NK-92 treated with Interleukin-12 subunit alpha and Interleukin-12 subunit beta, amount 100 ng/mL, for 24 hours (cell line): ENCODE measurements around the gene CFAP90.

Source experiments
- DNase-seq: peaks from one replicate; lab custom pipeline; 2025; lab: John Stamatoyannopoulos, UW

The CFAP90 gene, protein sequence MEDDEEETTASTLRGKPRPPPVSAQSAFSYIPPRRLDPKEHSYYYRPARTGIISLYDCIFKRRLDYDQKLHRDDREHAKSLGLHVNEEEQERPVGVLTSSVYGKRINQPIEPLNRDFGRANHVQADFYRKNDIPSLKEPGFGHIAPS

GRCh38 chr5:7850395-7851239, at the start of gene CFAP90:
Gene CFAP90, minus strand, starts transcription at chr5:7851133. Its CDS starts 112 bp downstream, at chr5:7851021.
- no peak for DNase-seq

GRCh38 chr5:7897014-7897600, 46.2 kb upstream of the CFAP90 start:
- DNase-seq = no peak

DNA sequence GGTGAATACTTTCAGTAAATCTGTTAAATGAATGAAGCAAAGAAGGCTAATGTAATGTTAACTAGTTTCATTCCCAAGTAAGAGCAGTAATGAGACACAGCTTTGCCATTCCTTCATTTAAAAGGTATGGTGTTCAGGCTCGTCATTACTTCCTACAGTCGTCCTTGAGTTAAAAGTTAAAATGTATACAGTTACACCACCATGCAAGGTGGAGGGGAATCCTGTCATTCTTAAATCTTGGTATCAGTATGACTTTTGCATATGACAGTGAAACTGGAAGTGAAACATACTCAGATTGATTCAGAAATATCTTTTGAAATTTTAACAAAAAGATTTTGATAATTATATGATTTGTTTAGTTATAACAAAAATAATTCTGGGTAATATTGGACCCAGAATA, 43.9 kb upstream of the CFAP90 start:
- no peak for DNase-seq

DNA sequence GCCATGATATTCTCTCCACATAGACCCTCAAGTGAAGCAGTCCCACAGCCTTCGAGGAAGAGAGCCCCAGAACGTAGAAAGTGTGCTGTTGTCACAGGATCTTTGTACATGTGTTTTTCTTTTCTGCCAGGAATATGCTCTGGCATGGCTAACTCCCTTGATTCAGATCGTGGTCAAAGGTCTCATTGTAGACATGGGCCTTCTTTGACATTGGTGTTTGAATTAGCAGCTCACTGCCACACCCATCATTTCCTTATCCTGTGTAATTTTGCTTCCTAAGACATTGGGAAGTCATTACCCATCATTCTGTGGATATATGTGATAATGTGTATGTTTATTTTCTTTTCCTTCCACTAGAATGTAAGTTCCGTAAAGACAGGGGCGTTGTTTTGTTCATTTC, 43.5 kb upstream of the CFAP90 start:
- DNase-seq = no peak

DNA sequence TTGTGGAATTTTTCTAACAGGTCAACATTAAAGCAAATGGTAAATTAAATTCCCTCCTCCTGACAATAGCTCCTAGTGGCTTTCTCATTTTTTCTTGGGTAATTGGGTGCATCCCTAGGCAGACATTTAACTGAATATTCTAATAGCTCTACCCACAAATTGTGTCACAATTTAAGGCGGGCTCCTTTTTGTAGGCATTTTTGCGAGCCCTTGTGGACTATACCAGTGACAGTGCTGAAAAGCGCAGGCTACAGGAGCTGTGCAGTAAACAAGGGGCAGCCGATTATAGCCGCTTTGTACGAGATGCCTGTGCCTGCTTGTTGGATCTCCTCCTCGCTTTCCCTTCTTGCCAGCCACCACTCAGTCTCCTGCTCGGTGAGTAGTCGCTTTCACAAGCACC, 38.0 kb upstream of the CFAP90 start:
- DNase-seq = no peak

GRCh38 chr5:7886849-7887475, 36.0 kb upstream of the CFAP90 start:
- DNase-seq = no peak

- no peak for DNase-seq
These were observed 33.7 kb upstream of the CFAP90 start for GRCh38 chr5:7884491-7885267.

DNA sequence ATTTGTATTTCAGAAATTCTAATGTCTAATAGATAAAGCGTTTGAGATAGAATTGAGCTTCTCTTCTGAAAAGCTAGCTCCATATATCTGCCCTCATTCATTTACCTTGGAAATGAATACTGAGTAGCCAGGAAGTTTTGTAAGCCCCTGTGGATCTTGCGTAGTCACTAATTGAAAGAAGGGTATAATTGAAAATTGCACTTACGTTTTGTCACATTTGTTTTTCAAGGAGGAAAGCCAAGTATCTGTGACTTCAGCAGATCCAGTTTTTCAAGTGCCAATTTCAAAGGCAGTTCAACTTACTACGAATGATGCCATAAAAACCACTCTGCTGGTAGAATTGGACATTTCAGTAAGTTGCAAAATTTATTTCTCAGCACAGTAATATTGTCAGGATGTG, 32.0 kb upstream of the CFAP90 start:
- DNase-seq = no peak

- DNase-seq = no peak
These were observed 30.9 kb upstream of the CFAP90 start for GRCh38 chr5:7881816-7882215.

DNA sequence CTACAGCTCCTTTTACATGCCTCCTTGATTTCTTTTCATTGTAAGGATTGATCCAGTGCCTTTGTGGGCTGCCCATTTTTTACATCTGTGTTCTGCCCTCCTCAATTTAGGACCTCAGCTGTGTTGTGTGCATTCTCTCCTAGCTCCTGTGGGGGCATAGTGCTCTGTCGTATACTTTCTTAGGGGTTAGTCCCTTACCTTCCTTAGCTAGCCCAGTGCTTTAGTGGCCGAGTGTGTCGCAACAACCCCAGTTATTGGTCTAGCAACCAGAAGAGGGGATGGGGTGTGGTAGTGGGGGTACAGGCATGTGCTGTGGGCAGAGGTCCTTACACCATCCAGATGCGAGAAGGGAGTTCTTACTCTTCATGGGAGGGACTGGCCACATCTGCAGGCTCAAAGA, 30.2 kb upstream of the CFAP90 start:
- DNase-seq = no peak

DNA sequence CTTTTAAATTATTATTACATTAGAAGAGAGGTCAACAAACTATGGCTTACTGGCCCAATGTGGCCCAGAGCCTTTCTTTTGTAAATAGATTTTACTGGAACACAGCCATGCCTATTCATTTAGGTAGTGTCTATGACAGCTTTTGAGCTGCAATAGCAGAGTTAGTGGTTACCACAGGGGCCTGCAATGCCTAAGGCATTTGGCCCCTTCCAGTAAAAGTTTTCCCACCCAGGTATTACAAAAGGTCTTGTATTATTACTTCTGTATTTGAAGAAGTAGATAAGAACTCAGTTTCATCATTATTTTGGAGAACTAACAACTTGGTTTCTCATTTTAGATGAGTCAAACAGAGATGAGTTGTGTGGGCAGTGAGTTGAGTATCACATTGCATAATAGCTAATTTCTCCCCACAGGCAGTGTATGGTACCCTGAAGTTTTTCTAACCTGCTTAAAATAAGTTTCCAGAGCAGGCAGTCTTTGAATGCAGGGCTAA, 27.5 kb upstream of the CFAP90 start:
- DNase-seq = no peak

DNA sequence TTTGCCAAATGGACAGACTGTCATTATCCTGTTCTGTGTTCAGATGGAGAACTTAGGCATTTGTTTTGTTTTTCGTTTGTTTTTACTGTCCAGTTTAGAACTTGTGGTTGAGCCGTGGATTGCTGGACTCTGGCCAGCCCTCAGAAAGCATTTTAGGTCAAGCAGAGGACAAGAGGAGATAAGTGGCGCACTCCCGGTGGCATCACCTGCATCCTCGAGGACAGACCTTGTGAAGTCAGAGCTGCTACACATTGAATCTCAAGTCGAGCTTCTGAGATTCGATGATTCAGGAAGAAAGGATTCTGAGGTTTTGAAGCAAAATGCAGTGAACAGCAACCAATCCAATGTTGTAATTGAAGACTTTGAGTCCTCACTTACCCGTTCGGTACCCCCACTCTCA, 26.9 kb upstream of the CFAP90 start:
- no peak for DNase-seq

DNA sequence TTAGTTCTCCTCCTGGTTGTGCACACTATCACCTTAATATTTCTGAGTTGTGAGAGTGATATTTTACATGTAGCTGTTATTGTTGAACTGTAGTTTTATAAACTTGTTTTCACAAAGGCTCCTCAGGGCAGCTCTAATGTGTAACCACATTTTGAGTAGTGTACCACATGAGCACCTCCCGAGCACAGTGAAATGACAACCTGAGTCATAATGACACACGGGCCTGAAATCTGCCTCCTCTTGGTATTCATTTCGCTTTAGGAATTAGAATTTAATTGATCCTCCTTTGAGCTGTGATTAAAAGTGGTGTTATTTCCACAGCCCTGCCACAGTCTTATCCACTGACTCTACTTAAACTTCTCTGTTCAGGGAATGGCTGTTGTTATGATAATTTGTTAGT, 25.9 kb upstream of the CFAP90 start:
- no peak for DNase-seq

DNA sequence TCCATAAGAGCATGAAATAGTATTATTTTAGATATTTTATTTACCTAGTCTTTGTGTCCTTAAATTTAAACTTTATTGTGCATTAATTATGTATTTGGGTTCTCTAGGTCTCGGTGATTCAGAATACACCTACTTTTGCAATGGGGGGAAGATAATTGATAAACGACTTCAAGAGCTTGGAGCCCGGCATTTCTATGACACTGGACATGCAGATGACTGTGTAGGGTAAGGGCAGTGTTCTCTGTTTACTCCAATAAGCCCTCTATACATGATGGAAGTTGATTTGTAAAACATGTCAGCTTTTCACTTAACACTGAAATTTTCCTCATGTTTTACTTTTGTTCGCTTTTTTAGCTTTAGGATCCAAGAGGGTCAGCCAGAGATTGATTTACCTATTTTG, 24.2 kb upstream of the CFAP90 start:
- DNase-seq = no peak

- DNase-seq = no peak
These were observed 23.7 kb upstream of the CFAP90 start for GRCh38 chr5:7874639-7875038.

DNA sequence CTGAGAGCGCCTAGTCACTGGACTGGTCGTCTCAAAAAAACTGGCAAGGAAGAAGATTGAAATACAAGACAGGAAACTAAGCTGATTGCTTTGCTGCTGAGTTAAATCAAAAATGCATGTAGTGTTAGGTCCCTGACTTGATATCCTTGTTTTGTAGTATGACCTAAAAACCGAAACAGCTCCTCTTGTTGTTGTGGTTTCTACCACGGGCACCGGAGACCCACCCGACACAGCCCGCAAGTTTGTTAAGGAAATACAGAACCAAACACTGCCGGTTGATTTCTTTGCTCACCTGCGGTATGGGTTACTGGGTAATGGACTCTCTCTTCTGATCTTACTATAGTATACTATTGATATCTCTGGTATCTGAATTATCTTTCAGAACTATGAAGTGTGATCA, 22.3 kb upstream of the CFAP90 start:
- no peak for DNase-seq

DNA sequence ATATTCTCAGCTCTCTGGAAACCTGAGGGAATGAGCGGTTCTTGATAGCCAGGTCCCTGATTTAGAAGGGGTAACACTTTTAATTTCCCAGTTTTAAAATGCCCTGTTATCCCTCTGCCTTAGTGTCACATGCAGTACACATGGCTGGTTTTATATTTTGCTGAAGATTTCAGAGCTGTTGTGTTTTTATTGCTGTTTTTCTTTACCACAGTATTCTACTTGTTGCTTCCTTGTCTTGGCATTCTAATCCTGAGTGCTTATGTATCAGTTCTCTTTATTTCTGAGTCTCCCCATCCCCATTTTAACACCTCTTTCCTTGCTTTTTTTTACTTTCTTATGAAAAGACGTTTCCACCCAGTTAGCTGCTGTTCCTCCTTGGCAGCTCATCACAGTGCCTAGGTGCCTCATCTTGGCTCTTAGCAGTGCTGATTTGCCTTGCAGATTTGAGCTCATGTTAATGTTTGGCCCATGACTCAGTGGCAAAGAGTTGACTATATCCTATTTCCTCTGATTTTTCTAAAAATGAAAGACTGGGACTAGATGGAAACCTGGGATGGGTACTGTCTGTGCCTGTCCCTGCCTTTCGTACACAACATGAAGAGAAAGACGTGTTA, 21.7 kb upstream of the CFAP90 start:
- no peak for DNase-seq

DNA sequence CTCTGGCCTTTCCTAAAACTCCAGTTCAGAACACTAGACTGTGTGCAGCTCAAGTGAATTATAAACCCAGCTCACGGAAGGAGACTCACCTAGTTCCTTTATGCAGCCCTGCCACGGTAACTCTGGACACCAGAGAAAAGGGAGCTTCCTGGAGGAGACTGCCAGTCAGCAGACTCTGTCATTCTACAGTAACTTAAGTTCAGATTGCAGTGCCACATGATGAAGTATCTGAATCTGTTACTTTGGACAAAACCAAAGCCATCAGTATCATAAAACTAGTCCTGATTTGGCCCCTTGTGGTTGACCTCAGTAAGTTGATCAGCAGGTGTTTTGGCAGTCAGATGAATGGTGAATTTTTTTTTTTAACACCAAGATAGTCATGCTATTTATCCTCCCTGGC, 20.7 kb upstream of the CFAP90 start:
- DNase-seq = no peak

DNA sequence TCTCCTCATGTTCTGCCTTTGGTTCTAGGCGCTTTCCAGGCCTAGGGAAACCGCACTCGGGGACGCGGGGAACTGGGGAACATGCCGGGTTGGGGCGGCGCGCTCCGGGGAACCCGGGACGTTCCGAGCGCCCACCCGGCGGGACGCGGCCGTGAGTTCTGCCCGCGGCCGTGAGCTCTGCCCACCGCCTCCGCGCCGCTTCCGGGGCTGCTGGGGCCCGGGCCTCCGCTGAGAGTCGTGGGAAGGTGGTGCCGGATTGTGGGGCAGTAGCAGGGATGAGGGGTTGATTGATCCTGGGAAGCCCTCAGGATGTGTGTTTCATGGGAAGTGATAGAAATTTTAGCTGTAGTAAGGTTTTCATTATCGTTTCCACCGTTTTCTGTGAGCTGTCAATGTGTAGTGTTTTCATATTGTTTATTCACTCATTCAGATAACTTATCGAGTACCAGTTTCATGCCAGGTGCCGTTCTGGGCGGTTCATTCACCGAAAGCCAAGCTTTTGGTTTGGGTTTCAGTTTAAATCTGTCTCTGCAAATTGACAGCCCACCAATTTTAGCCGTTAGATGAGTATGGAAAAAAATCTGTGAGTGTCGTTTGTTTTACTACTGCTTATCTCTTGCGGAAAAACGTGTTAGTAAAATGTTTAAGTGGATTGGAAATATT, 18.7 kb upstream of the CFAP90 start:
- DNase-seq = peak; percentile 36

DNA sequence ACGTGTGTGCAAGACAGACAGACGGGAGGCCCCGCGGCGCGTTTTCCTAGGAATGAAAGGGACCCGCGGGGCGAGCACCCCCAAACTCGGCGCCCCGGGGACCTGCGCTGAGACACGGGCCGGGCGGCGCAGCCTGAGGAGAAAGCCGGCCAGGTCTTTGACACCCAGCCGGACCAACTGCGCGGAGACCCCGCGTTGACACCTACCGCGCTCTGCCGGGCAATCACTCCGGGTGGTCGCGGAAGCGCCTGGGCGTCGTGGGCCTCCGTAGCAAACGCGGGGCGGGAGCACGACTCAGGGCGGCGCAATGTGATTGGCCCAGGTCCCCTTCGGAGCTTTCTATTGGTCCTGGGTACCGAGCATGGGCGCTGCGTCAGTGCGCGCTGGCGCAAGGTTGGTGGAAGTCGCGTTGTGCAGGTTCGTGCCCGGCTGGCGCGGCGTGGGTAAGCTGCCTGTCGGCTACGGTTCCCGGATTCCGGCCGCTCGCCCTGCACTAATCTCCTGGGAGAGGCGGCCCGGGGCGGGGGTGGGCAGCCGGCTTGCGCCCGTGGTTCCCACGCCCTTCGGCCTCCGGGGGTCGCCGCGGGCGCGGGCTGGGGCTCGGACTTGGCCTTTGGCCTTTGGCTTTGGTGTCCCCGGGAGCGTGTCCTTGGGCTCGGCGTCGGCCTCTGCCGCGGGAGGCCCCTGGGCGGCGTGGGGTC, 18.0 kb upstream of the CFAP90 start, which contains the start of the genes FASTKD3 and MTRR:
FASTKD3 (minus strand) TSS at position 259 of the 701 bp plus-strand sequence. CDS start 948 bp downstream, outside the sequence.
MTRR (plus strand) TSS at position 376 of the 701 bp plus-strand sequence. CDS start 1,647 bp downstream, outside the sequence.
- peak; percentile 89 for DNase-seq
